GM23338 (cell line): ENCODE data around the gene NET1. TPM values are rescaled to one million over a fixed set of nuclear protein-coding genes. Genes with fewer than 3 reads are reported as not detected.

ENCODE experiments used
- ATAC-seq: fragments of 200-7000 bp; cut with Tn5 transposase; 3 replicates; pipeline ENCODE4 v1.9.1; 2020
- DNase-seq: peaks from one replicate; pipeline ENCODE4 v3.0.0-alpha.2; 2015; ENCODE audit warnings: low spot score
- H2AFZ ChIP-seq: fragments of 200-600 bp; sonication (generic); 2 replicates; pipeline ENCODE4 v1.8.0; 2016; ENCODE audit warnings: antibody characterized with exemption, mild to moderate bottlenecking, moderate library complexity
- H3F3A ChIP-seq: fragments of 200-600 bp; sonication (generic); replicated peaks from 2 replicates; pipeline ENCODE4 v1.8.0; 2017; ENCODE audit warnings: antibody characterized with exemption, mixed run types, low read depth
- H3K27ac ChIP-seq: fragments of 200-600 bp; sonication (generic); 2 replicates; pipeline ENCODE4 v1.6.1; 2016; ENCODE audit warnings: low read depth
- H3K27me3 ChIP-seq: fragments of 200-600 bp; sonication (generic); 2 replicates; pipeline ENCODE4 v1.8.0; 2016; ENCODE audit warnings: mild to moderate bottlenecking, mixed run types, moderate library complexity; ENCODE audit not compliant: insufficient read depth
- H3K36me3 ChIP-seq: fragments of 200-600 bp; sonication (generic); 2 replicates; pipeline ENCODE4 v1.8.0; 2016; ENCODE audit warnings: mild to moderate bottlenecking; ENCODE audit not compliant: insufficient read depth
- H3K4me1 ChIP-seq: fragments of 200-600 bp; sonication (generic); 2 replicates; pipeline ENCODE4 v1.8.0; 2016; ENCODE audit warnings: mild to moderate bottlenecking, moderate library complexity; ENCODE audit not compliant: insufficient read depth
- H3K4me2 ChIP-seq: fragments of 200-600 bp; sonication (generic); 2 replicates; pipeline ENCODE4 v1.7.1; 2017; ENCODE audit warnings: mixed run types
- H3K4me3 ChIP-seq: fragments of 200-600 bp; sonication (generic); 2 replicates; pipeline ENCODE4 v1.6.1; 2016; ENCODE audit warnings: mixed run types
- H3K79me2 ChIP-seq: fragments of 200-600 bp; sonication (generic); replicated peaks from 2 replicates; pipeline ENCODE4 v1.8.0; 2017; ENCODE audit warnings: mild to moderate bottlenecking; ENCODE audit not compliant: insufficient read depth
- H3K9me2 ChIP-seq: fragments of 200-600 bp; sonication (generic); 2 replicates; pipeline ENCODE4 v1.8.0; 2017; ENCODE audit not compliant: insufficient read depth
- H4K20me1 ChIP-seq: fragments of 200-600 bp; sonication (generic); replicated peaks from 2 replicates; pipeline ENCODE4 v1.8.0; 2017; ENCODE audit warnings: mild to moderate bottlenecking; ENCODE audit not compliant: insufficient read depth
- H3K27ac Mint-ChIP-seq: 2 replicates; pipeline ENCODE4 v1.8.0; 2020; ENCODE audit warnings: inconsistent platforms, mild to moderate bottlenecking, moderate library complexity, mixed read lengths
- H3K27me3 Mint-ChIP-seq: 3 replicates; pipeline ENCODE4 v1.8.0; 2022; ENCODE audit warnings: low read depth, mild to moderate bottlenecking, moderate library complexity, mixed read lengths, inconsistent platforms; ENCODE audit not compliant: insufficient read depth, poor library complexity
- H3K36me3 Mint-ChIP-seq: 3 replicates; pipeline ENCODE4 v1.8.0; 2021; ENCODE audit warnings: low read depth, mild to moderate bottlenecking, inconsistent platforms, moderate library complexity, mixed read lengths
- H3K4me1 Mint-ChIP-seq: 3 replicates; pipeline ENCODE4 v1.8.0; 2020; ENCODE audit warnings: mild to moderate bottlenecking, inconsistent platforms, mixed read lengths
- H3K4me3 Mint-ChIP-seq: 3 replicates; pipeline ENCODE4 v1.8.0; 2021; ENCODE audit warnings: moderate library complexity, mild to moderate bottlenecking, inconsistent platforms, mixed read lengths
- H3K9me3 Mint-ChIP-seq: 3 replicates; pipeline ENCODE4 v1.8.0; 2020; ENCODE audit warnings: moderate library complexity, mild to moderate bottlenecking, inconsistent platforms, mixed read lengths
- CREB1 ChIP-seq: fragments of 250-450 bp; sonication (Bioruptor Pico); IDR thresholded peaks from 2 replicates; pipeline ENCODE4 v1.5.0; 2020; ENCODE audit warnings: low read depth, mild to moderate bottlenecking, moderate library complexity
- EZH2 ChIP-seq: fragments of 200-600 bp; sonication (generic); IDR thresholded peaks from one replicate; pipeline ENCODE4 v1.8.0; 2017; ENCODE audit warnings: antibody characterized with exemption, mild to moderate bottlenecking, low read depth; ENCODE audit not compliant: unreplicated experiment
- EZH2phosphoT487 ChIP-seq: fragments of 200-600 bp; sonication (generic); IDR thresholded peaks from one replicate; pipeline ENCODE4 v1.8.1; 2018; ENCODE audit warnings: antibody characterized with exemption; ENCODE audit not compliant: unreplicated experiment
- JUNB ChIP-seq: IDR thresholded peaks from one replicate; pipeline ENCODE4 v1.6.1; 2016; ENCODE audit warnings: antibody characterized with exemption; ENCODE audit not compliant: unreplicated experiment
- NANOG ChIP-seq: IDR thresholded peaks from 2 replicates; pipeline ENCODE4 v1.6.1; 2016; ENCODE audit warnings: antibody characterized with exemption, borderline replicate concordance
- POLR2AphosphoS5 ChIP-seq: IDR thresholded peaks from 2 replicates; pipeline ENCODE4 v1.6.1; 2016; ENCODE audit warnings: antibody characterized with exemption, low read depth
- STAT1 ChIP-seq: IDR thresholded peaks from one replicate; pipeline ENCODE4 v1.6.1; 2016; ENCODE audit warnings: antibody characterized with exemption; ENCODE audit not compliant: unreplicated experiment
- ZNF114 ChIP-seq: fragments of 250-450 bp; sonication (Bioruptor Pico); IDR thresholded peaks from 2 replicates; pipeline ENCODE4 v1.5.0; 2020; ENCODE audit warnings: mild to moderate bottlenecking, moderate library complexity
- ZNF331 ChIP-seq: fragments of 250-450 bp; sonication (Bioruptor Pico); IDR thresholded peaks from 2 replicates; pipeline ENCODE4 v1.5.0; 2020; ENCODE audit warnings: low read depth, mild to moderate bottlenecking, moderate library complexity
- polyA plus RNA-seq: library from polyadenylated mRNA; unstranded; fragments of >200 nt; fragmentation: Nextera tagmentation; extraction: Ambion mirVana; gene quantifications from 2 replicates; pipeline ENCODE4 v1.2.1, GENCODE V29; 2016
- total RNA-seq: library from RNA; depleted of rRNA; stranded (reverse); fragments of >200 nt; shearing (Covaris generic); gene quantifications from 2 replicates; pipeline ENCODE4 v1.2.3, GENCODE V29; 2014
- TF ChIP-seq, protein P1 (sequence below): IDR thresholded peaks from one replicate; pipeline ENCODE4 v1.6.1; 2018; ENCODE audit warnings: antibody characterized with exemption; ENCODE audit not compliant: unreplicated experiment
- TF ChIP-seq, protein P2 (sequence below), 2 experiments: fragments of 200-600 bp in 1 of 2; sonication (generic) in 1 of 2; conservative IDR thresholded peaks; 2 replicates each; pipeline versions ENCODE4 v1.5.1 to v1.6.1; 2016 to 2017; ENCODE audit warnings: antibody characterized with exemption in 2 of 2, low read depth in 2 of 2, mild to moderate bottlenecking in 2 of 2, moderate library complexity in 1 of 2
- TF ChIP-seq, protein P3 (sequence below): IDR thresholded peaks from 2 replicates; pipeline ENCODE4 v1.6.1; 2016; ENCODE audit warnings: antibody characterized with exemption
- TF ChIP-seq, protein P4 (sequence below): fragments of 250-450 bp; sonication (Bioruptor Pico); IDR thresholded peaks from 2 replicates; pipeline ENCODE4 v1.5.0; 2020; ENCODE audit warnings: mild to moderate bottlenecking, moderate library complexity

NET1 gene
- total and polyA plus RNA-seq, 2 experiments from 2014 or later: 47.9 to 93.9 TPM

DNA sequence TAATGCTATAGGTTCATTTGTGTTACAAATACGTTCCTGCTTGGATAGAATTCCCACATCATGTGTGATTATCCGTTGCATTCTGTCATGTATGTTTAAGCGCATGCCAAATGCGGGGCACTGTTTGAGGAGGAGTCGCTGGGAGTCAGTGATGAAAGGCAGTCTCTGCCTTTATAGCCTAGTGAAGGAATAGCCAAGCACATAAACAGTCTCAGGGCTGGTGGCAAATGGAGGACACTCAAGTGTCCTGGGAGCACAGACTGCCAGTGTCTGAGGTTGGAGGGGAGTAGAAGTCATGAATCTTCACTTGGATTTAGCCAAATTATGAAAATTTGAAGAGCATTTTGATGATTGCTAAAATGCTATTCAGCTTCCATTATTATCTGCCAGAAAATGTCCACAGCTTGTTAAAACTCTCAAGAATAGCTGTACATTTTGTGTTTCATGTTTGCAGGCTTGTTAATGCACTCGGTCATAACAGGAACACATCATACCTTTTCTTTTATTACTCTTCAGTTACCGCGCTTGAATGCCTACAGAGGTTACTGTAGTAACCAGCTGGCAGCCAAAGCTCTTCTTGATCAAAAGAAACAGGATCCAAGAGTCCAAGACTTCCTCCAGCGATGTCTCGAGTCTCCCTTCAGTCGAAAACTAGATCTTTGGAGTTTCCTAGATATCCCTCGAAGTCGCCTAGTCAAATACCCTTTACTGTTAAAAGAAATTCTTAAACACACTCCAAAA is 41.6 kb downstream of the NET1 start:
- ATAC-seq (no peak), DNase-seq (no peak)
- H3K36me3 Mint-ChIP-seq: peaks cover 69% of the 10 kb centered on the region
- H2AFZ ChIP-seq: no peak overlapping the region
- H3K9me3 Mint-ChIP-seq: no peaks in the 10 kb centered on the region
- H3F3A ChIP-seq: no peaks in the 10 kb centered on the region
- H3K27me3 Mint-ChIP-seq: no peaks in the 10 kb centered on the region
- no peak overlapping the region for H3K27ac Mint-ChIP-seq
- no peak overlapping the region for H3K27ac ChIP-seq
- H3K27me3 ChIP-seq: no peaks in the 10 kb centered on the region
- no peaks in the 10 kb centered on the region for H3K9me2 ChIP-seq
- H3K4me2 ChIP-seq: no peak overlapping the region
- peaks cover 65% of the 10 kb centered on the region for H3K36me3 ChIP-seq
- TF ChIP-seq ZNF331 (CRISPR knock-in tag) (no peak), CREB1 (CRISPR knock-in tag) (no peak), ZNF114 (no peak), POLR2AphosphoS5 (no peak), EZH2phosphoT487 (no peak), NANOG (no peak), JUNB (no peak), STAT1 (no peak), EZH2 (no peak)
- TF ChIP-seq, protein P1, sequence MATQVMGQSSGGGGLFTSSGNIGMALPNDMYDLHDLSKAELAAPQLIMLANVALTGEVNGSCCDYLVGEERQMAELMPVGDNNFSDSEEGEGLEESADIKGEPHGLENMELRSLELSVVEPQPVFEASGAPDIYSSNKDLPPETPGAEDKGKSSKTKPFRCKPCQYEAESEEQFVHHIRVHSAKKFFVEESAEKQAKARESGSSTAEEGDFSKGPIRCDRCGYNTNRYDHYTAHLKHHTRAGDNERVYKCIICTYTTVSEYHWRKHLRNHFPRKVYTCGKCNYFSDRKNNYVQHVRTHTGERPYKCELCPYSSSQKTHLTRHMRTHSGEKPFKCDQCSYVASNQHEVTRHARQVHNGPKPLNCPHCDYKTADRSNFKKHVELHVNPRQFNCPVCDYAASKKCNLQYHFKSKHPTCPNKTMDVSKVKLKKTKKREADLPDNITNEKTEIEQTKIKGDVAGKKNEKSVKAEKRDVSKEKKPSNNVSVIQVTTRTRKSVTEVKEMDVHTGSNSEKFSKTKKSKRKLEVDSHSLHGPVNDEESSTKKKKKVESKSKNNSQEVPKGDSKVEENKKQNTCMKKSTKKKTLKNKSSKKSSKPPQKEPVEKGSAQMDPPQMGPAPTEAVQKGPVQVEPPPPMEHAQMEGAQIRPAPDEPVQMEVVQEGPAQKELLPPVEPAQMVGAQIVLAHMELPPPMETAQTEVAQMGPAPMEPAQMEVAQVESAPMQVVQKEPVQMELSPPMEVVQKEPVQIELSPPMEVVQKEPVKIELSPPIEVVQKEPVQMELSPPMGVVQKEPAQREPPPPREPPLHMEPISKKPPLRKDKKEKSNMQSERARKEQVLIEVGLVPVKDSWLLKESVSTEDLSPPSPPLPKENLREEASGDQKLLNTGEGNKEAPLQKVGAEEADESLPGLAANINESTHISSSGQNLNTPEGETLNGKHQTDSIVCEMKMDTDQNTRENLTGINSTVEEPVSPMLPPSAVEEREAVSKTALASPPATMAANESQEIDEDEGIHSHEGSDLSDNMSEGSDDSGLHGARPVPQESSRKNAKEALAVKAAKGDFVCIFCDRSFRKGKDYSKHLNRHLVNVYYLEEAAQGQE: no peak
- TF ChIP-seq, protein P2, sequence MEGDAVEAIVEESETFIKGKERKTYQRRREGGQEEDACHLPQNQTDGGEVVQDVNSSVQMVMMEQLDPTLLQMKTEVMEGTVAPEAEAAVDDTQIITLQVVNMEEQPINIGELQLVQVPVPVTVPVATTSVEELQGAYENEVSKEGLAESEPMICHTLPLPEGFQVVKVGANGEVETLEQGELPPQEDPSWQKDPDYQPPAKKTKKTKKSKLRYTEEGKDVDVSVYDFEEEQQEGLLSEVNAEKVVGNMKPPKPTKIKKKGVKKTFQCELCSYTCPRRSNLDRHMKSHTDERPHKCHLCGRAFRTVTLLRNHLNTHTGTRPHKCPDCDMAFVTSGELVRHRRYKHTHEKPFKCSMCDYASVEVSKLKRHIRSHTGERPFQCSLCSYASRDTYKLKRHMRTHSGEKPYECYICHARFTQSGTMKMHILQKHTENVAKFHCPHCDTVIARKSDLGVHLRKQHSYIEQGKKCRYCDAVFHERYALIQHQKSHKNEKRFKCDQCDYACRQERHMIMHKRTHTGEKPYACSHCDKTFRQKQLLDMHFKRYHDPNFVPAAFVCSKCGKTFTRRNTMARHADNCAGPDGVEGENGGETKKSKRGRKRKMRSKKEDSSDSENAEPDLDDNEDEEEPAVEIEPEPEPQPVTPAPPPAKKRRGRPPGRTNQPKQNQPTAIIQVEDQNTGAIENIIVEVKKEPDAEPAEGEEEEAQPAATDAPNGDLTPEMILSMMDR (conservative IDR thresholded peaks at IDR 0.05; ENCODE audit: low read depth in 2 of 2): no peak
- TF ChIP-seq, protein P3, sequence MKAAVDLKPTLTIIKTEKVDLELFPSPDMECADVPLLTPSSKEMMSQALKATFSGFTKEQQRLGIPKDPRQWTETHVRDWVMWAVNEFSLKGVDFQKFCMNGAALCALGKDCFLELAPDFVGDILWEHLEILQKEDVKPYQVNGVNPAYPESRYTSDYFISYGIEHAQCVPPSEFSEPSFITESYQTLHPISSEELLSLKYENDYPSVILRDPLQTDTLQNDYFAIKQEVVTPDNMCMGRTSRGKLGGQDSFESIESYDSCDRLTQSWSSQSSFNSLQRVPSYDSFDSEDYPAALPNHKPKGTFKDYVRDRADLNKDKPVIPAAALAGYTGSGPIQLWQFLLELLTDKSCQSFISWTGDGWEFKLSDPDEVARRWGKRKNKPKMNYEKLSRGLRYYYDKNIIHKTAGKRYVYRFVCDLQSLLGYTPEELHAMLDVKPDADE: no peak
- TF ChIP-seq, protein P4, sequence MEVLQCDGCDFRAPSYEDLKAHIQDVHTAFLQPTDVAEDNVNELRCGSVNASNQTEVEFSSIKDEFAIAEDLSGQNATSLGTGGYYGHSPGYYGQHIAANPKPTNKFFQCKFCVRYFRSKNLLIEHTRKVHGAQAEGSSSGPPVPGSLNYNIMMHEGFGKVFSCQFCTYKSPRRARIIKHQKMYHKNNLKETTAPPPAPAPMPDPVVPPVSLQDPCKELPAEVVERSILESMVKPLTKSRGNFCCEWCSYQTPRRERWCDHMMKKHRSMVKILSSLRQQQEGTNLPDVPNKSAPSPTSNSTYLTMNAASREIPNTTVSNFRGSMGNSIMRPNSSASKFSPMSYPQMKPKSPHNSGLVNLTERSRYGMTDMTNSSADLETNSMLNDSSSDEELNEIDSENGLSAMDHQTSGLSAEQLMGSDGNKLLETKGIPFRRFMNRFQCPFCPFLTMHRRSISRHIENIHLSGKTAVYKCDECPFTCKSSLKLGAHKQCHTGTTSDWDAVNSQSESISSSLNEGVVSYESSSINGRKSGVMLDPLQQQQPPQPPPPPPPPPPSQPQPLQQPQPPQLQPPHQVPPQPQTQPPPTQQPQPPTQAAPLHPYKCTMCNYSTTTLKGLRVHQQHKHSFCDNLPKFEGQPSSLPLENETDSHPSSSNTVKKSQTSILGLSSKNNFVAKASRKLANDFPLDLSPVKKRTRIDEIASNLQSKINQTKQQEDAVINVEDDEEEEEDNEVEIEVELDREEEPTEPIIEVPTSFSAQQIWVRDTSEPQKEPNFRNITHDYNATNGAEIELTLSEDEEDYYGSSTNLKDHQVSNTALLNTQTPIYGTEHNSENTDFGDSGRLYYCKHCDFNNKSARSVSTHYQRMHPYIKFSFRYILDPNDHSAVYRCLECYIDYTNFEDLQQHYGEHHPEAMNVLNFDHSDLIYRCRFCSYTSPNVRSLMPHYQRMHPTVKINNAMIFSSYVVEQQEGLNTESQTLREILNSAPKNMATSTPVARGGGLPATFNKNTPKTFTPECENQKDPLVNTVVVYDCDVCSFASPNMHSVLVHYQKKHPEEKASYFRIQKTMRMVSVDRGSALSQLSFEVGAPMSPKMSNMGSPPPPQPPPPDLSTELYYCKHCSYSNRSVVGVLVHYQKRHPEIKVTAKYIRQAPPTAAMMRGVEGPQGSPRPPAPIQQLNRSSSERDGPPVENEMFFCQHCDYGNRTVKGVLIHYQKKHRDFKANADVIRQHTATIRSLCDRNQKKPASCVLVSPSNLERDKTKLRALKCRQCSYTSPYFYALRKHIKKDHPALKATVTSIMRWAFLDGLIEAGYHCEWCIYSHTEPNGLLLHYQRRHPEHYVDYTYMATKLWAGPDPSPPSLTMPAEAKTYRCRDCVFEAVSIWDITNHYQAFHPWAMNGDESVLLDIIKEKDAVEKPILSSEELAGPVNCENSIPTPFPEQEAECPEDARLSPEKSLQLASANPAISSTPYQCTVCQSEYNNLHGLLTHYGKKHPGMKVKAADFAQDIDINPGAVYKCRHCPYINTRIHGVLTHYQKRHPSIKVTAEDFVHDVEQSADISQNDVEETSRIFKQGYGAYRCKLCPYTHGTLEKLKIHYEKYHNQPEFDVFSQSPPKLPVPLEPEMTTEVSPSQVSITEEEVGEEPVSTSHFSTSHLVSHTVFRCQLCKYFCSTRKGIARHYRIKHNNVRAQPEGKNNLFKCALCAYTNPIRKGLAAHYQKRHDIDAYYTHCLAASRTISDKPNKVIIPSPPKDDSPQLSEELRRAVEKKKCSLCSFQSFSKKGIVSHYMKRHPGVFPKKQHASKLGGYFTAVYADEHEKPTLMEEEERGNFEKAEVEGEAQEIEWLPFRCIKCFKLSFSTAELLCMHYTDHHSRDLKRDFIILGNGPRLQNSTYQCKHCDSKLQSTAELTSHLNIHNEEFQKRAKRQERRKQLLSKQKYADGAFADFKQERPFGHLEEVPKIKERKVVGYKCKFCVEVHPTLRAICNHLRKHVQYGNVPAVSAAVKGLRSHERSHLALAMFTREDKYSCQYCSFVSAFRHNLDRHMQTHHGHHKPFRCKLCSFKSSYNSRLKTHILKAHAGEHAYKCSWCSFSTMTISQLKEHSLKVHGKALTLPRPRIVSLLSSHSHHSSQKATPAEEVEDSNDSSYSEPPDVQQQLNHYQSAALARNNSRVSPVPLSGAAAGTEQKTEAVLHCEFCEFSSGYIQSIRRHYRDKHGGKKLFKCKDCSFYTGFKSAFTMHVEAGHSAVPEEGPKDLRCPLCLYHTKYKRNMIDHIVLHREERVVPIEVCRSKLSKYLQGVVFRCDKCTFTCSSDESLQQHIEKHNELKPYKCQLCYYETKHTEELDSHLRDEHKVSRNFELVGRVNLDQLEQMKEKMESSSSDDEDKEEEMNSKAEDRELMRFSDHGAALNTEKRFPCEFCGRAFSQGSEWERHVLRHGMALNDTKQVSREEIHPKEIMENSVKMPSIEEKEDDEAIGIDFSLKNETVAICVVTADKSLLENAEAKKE (CRISPR knock-in tag): no peak
- H3K4me3 ChIP-seq: no peak overlapping the region
- peaks cover 22% of the 10 kb centered on the region for H3K4me1 ChIP-seq
- no peak overlapping the region for H3K4me3 Mint-ChIP-seq
- H3K4me1 Mint-ChIP-seq: peaks cover 12% of the 10 kb centered on the region; the same call in 2 of the 3 replicates
- no peaks in the 10 kb centered on the region; the same call in 1 of the 2 replicates for H4K20me1 ChIP-seq
- H3K79me2 ChIP-seq: peaks cover 31% of the 10 kb centered on the region
